Mesendoderm (in vitro differentiated cells): ENCODE data around the gene MACF1.
"Not testable (repeated sequence)": the region's sequence is repeated elsewhere in the genome, so short reads cannot be mapped to it uniquely, and the experiment has no call there.

Source experiments
- DNase-seq: peaks from one replicate; pipeline ENCODE4 v3.0.0; 2013
- H2AK5ac ChIP-seq: 2 replicates; pipeline ENCODE4 v1.6.1; 2013; ENCODE audit warnings: low read length, inconsistent platforms
- H2BK120ac ChIP-seq: 2 replicates; pipeline ENCODE4 v1.6.1; 2013; ENCODE audit warnings: low read depth, mild to moderate bottlenecking, low read length, moderate library complexity, mixed read lengths
- H2BK15ac ChIP-seq: replicated peaks from 2 replicates; pipeline ENCODE4 v1.6.1; 2013; ENCODE audit warnings: low read depth, mild to moderate bottlenecking, moderate library complexity
- H2BK5ac ChIP-seq: 2 replicates; pipeline ENCODE4 v1.6.1; 2013; ENCODE audit warnings: low read length, inconsistent platforms
- H3K18ac ChIP-seq: 2 replicates; pipeline ENCODE4 v1.6.1; 2013; ENCODE audit warnings: mild to moderate bottlenecking, low read length, mixed read lengths
- H3K23ac ChIP-seq: one replicate; pipeline ENCODE4 v1.6.1; 2013; ENCODE audit warnings: low read length
- H3K27ac ChIP-seq: 2 replicates; pipeline ENCODE4 v1.5.1; 2013; ENCODE audit warnings: low read depth, mild to moderate bottlenecking, inconsistent platforms, low read length, moderate library complexity
- H3K27me3 ChIP-seq: 2 replicates; pipeline ENCODE4 v1.6.1; 2013; ENCODE audit warnings: low read length, control low read depth, mild to moderate bottlenecking, inconsistent platforms; ENCODE audit not compliant: insufficient read depth, poor library complexity
- H3K36me3 ChIP-seq: 2 replicates; pipeline ENCODE4 v1.6.1; 2013; ENCODE audit warnings: low read length, inconsistent platforms; ENCODE audit not compliant: control insufficient read depth, insufficient read depth
- H3K4ac ChIP-seq: one replicate; pipeline ENCODE4 v1.6.1; 2013; ENCODE audit warnings: low read depth, mild to moderate bottlenecking, low read length, moderate library complexity
- H3K4me1 ChIP-seq: 2 replicates; pipeline ENCODE4 v1.6.1; 2013; ENCODE audit warnings: low read depth, low read length, inconsistent platforms; ENCODE audit not compliant: control insufficient read depth
- H3K4me2 ChIP-seq: 2 replicates; pipeline ENCODE4 v1.6.1; 2013; ENCODE audit warnings: low read length
- H3K4me3 ChIP-seq: 2 replicates; pipeline ENCODE4 v1.5.1; 2013; ENCODE audit warnings: mild to moderate bottlenecking, low read length
- H3K56ac ChIP-seq: one replicate; pipeline ENCODE4 v1.6.1; 2013; ENCODE audit warnings: low read length
- H3K79me1 ChIP-seq: 2 replicates; pipeline ENCODE4 v1.6.1; 2013; ENCODE audit warnings: low read length, inconsistent platforms
- H3K79me2 ChIP-seq: 2 replicates; pipeline ENCODE4 v1.6.1; 2013; ENCODE audit warnings: mild to moderate bottlenecking, low read length; ENCODE audit not compliant: control insufficient read depth, insufficient read depth
- H3K9ac ChIP-seq: 2 replicates; pipeline ENCODE4 v1.6.1; 2013; ENCODE audit warnings: low read length, inconsistent platforms
- H4K5ac ChIP-seq: one replicate; pipeline ENCODE4 v1.6.1; 2013; ENCODE audit warnings: low read length
- H4K8ac ChIP-seq: one replicate; pipeline ENCODE4 v1.6.1; 2013; ENCODE audit warnings: low read depth, mild to moderate bottlenecking, control low read depth, low read length, moderate library complexity
- WGBS: extraction: QIAGEN DNeasy Blood & Tissue Kit; methylation state at CpG from one replicate; pipeline ENCODE4 v1.1.7; 2013; ENCODE audit warnings: low lambda C conversion rate, missing lambda C conversion rate; ENCODE audit not compliant: insufficient coverage; ENCODE audit errors: extremely low coverage; 5-methylcytosine and 5-hydroxymethylcytosine counted together

MACF1 gene

GRCh38 chr1:39491146-39491921 is 286.8 kb downstream of the MACF1 start, which contains the start of gene BMP8A:
Gene BMP8A (plus strand): TSS chr1:39491636. CDS start chr1:39491992, 356 bp downstream.
- H2AK5ac ChIP-seq, result no peak within 1 kb of the TSS
- no peaks in the 10 kb centered on the region for H3K79me2 ChIP-seq
- H3K79me1 ChIP-seq, result no peaks in the 10 kb centered on the region
- WGBS, result no CpG with 5 or more reads among the region's 112 CpGs
- no peak within 1 kb of the TSS for H3K9ac ChIP-seq
- no peak within 1 kb of the TSS for H4K8ac ChIP-seq
- peak; percentile 71 for DNase-seq
- no peak within 1 kb of the TSS for H3K27ac ChIP-seq
- no peak within 1 kb of the TSS for H3K23ac ChIP-seq
- H3K4me2 ChIP-seq, result peak within 1 kb of the TSS; percentile 68
- H3K36me3 ChIP-seq, result peaks cover 4% of the 10 kb centered on the region
- H2BK15ac ChIP-seq, result no peak within 1 kb of the TSS
- no peak within 1 kb of the TSS for H3K4me3 ChIP-seq
- no peak within 1 kb of the TSS for H3K4ac ChIP-seq
- H3K4me1 ChIP-seq, result no peaks in the 10 kb centered on the region
- H3K56ac ChIP-seq, result no peak within 1 kb of the TSS
- no peak within 1 kb of the TSS for H2BK5ac ChIP-seq
- peaks cover 20% of the 10 kb centered on the region for H3K27me3 ChIP-seq
- no peak within 1 kb of the TSS for H3K18ac ChIP-seq
- H4K5ac ChIP-seq, result no peak within 1 kb of the TSS
- no peak within 1 kb of the TSS for H2BK120ac ChIP-seq

- not testable (repeated sequence) for H3K9ac ChIP-seq, H3K4me2 ChIP-seq, H3K4ac ChIP-seq, H4K8ac ChIP-seq, DNase-seq, H4K5ac ChIP-seq, H2AK5ac ChIP-seq, H3K18ac ChIP-seq, H3K4me1 ChIP-seq, H2BK120ac ChIP-seq, H3K4me3 ChIP-seq, H3K23ac ChIP-seq, H3K79me1 ChIP-seq, H3K36me3 ChIP-seq, H3K79me2 ChIP-seq, H2BK15ac ChIP-seq, H2BK5ac ChIP-seq, H3K27ac ChIP-seq, H3K56ac ChIP-seq
- no CpG with 5 or more reads among the region's 67 CpGs for WGBS
- H3K27me3 ChIP-seq, result peaks cover 20% of the 10 kb centered on the region
Observed at GRCh38 chr1:39492118-39493042, 287.9 kb downstream of the MACF1 start.

- not testable (repeated sequence) for H3K79me2 ChIP-seq, H3K9ac ChIP-seq, H3K79me1 ChIP-seq, H3K4ac ChIP-seq, H3K4me3 ChIP-seq, H4K8ac ChIP-seq, H2AK5ac ChIP-seq, H4K5ac ChIP-seq, H3K4me2 ChIP-seq, H3K4me1 ChIP-seq, H3K56ac ChIP-seq, H2BK15ac ChIP-seq, H3K18ac ChIP-seq, DNase-seq, H2BK5ac ChIP-seq, H3K23ac ChIP-seq, H3K36me3 ChIP-seq, H3K27ac ChIP-seq, H2BK120ac ChIP-seq
- H3K27me3 ChIP-seq, result peaks cover 20% of the 10 kb centered on the region
- no CpG with 5 or more reads among the region's 13 CpGs for WGBS
Observed at GRCh38 chr1:39493043-39493810, 288.7 kb downstream of the MACF1 start.

- Histone ChIP-seq H2BK15ac (no peak overlapping the region), H3K4ac (no peak overlapping the region), H3K79me1 (no peaks in the 10 kb centered on the region), H3K4me2 (no peak overlapping the region), H3K56ac (no peak overlapping the region), H3K4me3 (no peak overlapping the region), H4K8ac (no peak overlapping the region), H3K4me1 (no peaks in the 10 kb centered on the region), H3K27me3 (peaks cover 18% of the 10 kb centered on the region), H3K23ac (no peak overlapping the region), H4K5ac (no peak overlapping the region), H3K18ac (no peak overlapping the region), H3K79me2 (no peaks in the 10 kb centered on the region), H3K27ac (no peak overlapping the region), H2AK5ac (no peak overlapping the region), H3K36me3 (no peaks in the 10 kb centered on the region), H3K9ac (no peak overlapping the region), H2BK5ac (no peak overlapping the region), H2BK120ac (no peak overlapping the region)
- no peak for DNase-seq
- WGBS, result no CpG with 5 or more reads among the region's 14 CpGs
Observed at GRCh38 chr1:39494671-39495410, 290.3 kb downstream of the MACF1 start.

GRCh38 chr1:39496520-39496919 is 292.0 kb downstream of the MACF1 start:
- not testable (repeated sequence) for H3K36me3 ChIP-seq, H2BK5ac ChIP-seq, H3K79me1 ChIP-seq, H3K9ac ChIP-seq, H3K27ac ChIP-seq, H4K8ac ChIP-seq, H3K18ac ChIP-seq, H3K4me1 ChIP-seq, H2AK5ac ChIP-seq, H2BK120ac ChIP-seq, H3K4me2 ChIP-seq, H2BK15ac ChIP-seq, H3K79me2 ChIP-seq, H3K4ac ChIP-seq, DNase-seq, H4K5ac ChIP-seq, H3K4me3 ChIP-seq, H3K23ac ChIP-seq, H3K56ac ChIP-seq
- H3K27me3 ChIP-seq, result peaks cover 13% of the 10 kb centered on the region
- WGBS, result no CpG with 5 or more reads among the region's 5 CpGs
